AG08395 (cell line): Measurements from ENCODE around the gene TMEM108.

Experiments
- DNase-seq: peaks from one replicate; pipeline ENCODE4 v3.0.0; 2012; ENCODE audit warnings: mixed read lengths, low spot score

TMEM108 gene

DNA sequence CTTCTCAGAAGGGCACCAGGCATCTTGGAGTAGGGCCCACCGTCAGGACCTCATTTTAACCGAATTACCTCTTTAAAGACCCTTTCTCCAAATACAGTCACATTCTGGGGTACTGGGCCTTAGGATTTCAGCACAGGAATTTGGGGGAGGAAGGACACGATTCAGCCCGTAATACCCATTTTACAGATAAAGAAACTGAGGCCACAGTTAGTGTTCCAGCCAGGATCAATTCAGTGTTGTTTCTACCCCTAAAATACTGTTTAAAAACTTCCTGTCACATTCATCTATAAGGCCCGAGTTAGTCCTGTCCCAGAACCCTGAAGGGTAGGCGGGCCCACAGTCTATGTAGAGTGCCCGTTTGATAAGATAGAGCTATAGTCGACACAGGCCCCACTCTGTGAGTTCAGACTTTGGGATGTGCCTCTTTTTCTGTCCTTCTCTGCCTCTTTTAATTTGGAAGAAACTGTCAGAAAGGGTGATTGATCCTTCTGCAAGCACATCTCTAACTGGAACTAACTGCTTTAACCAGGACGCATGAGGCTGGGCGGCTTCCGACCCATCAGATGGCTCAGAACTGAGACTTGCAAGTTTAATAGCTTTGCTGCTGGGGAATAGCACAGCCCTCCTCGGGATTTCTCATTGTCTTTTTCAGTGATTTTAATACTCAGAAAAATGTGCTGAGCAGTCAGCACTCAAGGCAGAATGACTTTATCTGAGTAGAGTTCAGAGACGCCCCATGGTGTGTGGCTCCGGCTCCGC, 381.1 kb downstream of the TMEM108 start:
- no peak for DNase-seq

DNA sequence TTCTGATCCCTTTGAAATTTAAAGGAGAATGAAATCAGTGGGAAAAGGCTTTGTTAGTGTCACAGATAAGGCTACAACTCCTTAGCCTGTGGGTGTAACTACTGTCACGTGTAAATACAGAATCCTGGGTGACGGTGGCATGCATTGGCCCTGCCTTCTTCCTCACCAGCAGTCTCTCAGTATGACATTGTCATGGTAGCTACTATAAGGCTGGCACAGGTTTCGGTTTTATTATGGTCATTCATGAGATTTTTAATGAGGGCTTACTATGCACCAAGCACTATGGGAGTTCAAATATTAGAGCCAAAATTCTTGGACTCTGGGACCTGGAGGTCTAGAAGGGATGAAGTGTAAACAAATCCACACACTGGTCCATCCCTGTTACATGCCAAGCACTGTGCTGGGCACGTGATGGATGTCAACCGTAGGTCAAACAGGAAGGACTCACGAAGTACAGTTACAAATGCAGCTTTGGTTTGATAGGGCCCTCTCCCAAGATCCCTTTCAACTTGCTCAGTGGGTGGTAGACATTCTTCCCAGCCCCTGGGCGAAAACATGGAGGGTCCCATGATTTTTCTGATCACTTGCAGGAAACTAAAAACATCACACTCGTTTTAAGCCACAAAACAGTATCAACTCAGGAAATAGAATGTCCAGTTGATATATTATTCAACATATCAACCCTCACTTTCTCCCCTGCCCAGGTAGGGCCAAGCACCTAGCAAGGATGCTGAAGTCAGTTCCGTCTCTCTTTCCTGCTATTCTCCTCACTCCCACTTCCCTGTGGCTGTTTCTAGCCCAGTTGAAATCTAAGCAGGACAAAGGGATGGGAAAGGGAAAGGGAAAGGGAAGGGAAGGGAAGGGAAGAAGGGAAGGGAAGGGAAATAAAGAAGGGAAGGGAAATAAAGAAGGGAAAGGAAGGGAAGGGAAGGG, 387.0 kb downstream of the TMEM108 start:
- no peak for DNase-seq

DNA sequence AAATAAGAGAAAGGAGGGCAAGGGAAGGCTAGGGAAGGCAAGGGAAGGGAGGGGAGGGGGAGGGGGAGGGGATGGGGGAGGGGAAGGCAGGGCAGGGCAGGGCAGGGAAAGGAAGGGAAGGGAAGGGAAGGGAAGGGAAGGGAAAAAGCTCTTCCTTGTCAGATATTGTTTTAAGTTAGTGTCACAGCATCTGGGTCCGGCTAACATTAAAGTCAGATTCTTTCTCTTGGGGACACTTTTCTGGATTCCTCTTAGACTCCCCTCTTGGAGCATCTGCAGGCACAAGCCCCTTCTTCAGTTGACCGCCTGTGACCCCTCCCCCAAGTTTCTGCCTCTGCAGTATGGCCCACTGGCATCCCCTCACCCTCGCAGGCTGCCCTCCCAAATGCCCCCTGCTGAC, 387.7 kb downstream of the TMEM108 start:
- no peak for DNase-seq

DNA sequence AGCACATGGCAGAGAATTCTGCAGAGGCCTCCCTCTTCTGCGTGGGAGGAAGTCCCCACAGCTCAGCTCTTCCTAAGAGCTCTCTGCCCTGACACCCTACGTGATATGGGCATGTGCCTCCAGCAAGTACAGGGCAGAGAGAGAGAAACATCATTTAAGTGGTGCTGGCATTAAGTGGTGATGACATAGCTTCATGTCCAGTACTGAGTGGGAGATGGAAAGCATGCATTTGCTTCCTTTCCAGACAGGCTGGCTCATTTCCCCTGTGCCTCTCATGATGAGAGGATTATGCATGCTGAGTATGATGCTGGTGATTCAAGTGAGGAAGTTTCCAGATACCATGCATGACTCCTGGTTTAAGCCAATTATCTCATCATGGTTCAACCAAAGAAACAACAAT, 388.5 kb downstream of the TMEM108 start:
- peak; percentile 74 for DNase-seq

DNA sequence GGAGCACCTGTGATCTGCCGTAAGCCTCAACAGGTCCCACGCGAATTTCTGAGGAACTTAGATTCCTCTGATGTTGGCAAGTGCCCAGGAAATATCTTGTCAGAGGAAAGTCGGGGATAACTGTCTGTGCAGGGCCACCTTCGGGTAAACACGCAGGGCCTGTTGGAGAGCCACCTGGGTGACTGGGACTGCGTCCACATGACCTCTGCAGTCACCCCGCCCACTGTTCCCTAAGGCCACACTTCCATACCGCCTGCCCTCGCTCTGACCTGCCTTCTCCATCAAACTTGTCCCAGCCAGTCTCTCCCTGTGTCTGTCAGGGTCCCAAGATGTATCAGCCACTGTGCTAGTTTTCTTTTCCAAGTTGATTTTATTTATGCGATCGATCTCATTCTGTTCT, 390.4 kb downstream of the TMEM108 start:
- DNase-seq: no peak

DNA sequence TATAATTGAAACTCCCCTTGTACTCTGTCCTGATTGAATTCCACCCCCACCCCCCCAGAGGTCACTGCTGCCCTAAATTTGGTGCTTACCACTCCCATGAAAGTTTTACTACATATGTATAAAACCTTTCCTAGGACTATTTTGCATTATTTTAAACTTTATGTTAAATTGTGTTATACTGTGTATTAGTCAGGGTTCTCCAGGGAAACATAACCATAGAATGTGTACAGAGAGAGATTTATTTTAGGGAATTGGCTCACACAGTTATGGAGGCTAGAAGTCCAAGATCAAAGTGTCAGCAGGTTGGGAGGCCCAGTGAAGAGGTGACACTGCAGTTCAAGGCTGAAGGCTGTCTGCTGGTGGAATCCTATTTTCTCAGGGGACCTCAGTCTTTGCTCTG, 390.9 kb downstream of the TMEM108 start:
- no peak for DNase-seq

DNA sequence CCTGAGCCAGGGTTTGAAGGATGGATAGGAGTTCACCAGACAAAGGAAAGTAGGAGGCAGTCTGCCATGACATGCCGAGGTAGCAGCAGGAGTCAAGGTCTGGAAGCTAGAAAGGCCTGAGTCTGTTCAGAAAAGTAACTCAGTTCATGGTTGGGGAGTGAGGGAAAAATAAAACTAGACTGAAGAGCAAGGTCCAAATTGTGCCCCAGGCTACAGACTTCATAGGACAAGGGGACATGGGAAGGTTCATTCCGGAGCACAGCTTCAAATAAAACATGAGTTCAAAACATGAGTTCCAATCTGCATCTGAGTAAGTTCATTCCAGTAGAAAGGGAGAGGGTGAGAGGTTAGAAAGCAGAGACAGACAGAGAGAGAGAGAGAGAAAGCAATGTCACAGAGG, 401.4 kb downstream of the TMEM108 start:
- DNase-seq: no peak

DNA sequence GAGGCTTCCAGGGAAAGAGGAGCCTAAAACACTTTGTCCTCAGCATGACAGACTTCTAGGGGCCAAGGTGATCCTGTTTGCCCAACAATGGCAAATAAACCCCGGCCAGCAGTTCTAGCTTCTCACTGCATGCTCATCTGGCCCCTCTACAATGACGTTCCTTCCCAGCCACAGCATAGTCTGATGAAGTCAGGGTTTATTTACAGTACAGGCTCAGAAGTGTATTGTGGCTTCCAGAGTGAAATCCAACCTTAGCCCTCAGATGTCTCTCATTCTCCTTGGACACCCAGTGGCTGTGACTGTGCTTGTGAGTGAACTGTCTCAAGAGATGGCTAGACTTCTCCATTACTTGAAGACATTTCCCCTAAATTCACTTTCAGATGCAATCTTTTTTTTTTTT, 402.5 kb downstream of the TMEM108 start:
- DNase-seq: no peak

DNA sequence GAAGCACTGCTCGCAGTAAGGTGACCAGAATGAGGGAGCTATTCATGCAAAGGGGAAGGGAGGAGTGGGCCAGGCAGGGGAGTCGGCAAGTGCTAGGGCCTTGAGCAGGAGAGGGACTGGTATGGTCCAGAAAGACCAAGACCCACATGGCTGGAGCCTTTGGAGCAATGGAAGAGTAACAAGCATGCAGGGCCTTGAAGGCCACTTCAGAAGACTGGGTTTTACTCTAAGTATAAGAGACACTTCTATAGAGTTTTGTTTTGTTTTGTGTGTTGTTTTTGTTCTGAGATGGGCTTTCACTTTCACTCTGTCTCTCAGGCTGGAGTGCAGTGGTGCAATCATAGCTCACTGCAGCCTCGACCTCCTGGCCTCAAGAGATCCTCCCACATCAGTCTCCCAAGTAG, 403.7 kb downstream of the TMEM108 start:
- DNase-seq: no peak

DNA sequence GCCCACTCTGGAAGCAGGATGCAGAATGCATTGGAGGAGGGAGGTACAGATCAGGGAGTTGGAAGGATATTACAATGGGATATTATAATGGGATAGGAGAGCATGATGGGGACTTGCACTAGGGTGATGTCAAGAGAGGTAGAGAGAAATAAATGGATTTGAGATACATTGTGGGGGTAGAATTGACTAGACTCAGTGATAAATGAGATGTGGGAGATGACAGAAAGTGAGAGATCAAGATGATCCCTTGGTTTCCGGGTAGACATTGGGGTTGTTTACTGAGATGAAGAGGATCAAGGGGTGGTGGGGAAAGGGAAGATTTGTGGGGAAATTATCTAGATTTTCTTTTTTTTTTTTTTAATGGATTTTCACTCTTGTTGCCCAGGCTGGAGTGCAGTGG, 404.3 kb downstream of the TMEM108 start:
- DNase-seq: no peak

DNA sequence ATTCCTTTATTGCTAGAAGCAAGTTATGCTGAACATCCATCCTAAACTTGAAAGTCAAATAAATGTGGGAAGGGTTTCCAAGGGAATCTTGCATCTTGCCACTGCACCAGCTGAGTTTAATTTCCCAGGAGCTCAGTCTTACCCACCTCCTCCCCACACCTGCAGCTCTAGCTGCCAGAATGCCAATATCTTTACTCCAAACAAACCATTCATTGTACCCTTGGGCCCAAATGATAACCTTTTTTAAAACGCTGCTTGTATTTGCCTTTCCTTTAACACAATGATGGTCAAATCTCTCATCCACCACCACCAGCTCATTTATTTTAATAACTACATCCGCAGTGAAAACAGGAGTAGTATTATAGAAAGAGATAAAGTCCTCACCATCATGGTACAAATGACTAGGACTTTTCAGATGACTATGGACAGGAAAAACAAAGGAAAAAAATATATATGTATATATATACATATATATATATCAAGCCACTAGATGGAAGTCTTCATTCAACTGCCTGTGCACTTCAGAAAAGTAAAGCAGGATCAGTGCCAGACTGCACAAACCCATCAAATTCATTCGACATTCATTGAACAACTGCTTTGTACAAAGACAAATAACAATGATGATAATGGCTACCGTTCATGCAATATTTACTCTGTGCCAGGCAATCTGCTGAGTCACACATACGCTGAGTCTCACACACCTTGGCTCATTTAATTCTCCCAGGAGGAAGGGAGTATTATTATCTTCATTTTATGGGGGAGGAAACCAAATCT, 405.6 kb downstream of the TMEM108 start:
- no peak for DNase-seq

DNA sequence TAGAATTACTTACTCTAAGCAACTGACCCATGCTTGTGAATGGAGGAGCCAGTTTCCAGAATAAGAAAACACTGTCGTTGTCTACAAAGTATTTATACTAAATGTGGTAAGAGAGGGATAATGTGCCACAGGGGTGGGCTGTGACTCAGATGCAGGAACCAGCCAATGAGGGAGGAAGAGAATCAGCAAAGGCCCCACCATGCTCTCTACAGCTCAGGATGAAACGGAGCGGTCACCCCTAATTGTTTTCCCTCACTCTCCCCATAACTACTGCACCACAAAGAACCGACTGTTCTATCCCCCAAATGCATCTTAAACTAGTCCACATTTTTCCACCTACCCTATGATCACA, 406.2 kb downstream of the TMEM108 start:
- DNase-seq: no peak

DNA sequence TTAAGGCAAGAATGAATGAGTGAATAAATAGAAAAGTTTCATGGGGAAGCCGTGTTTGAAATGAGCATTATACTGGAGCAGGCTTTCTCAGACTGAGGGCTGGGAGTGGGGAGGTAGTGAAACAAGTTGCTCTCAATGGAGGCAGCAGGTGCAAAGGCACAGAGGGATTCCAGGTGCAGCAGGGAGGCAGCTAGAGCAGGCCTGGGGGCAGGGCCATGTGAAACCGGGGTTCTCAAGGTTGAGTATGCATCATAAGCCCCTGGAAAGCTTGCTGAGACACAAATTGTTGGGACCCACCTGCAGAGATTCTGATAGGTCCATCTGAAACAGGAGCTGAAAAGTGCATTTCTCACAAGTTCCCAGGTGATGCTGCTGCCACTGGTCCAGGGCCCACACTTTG, 406.9 kb downstream of the TMEM108 start:
- DNase-seq: no peak
